Ecto neural progenitor cell (in vitro differentiated cells): ENCODE data around the gene GAS6.

ENCODE experiments used
- DNase-seq: peaks from one replicate; pipeline ENCODE4 v3.0.0-alpha.2; 2018; ENCODE audit warnings: low spot score

Gene GAS6

GRCh38 chr13:113851826-113852535 lies 11.9 kb downstream of the GAS6 start:
- DNase-seq: peak; percentile 34

- DNase-seq: no peak
Measured at GRCh38 chr13:113851480-113851803, 12.4 kb downstream of the GAS6 start.

- DNase-seq: peak; percentile 6
Measured at GRCh38 chr13:113850722-113851479, 13.0 kb downstream of the GAS6 start.

- DNase-seq: peak; percentile 16
Measured at GRCh38 chr13:113849981-113850721, 13.7 kb downstream of the GAS6 start.

- DNase-seq: peak; percentile 9
Measured at GRCh38 chr13:113849546-113849945, 14.3 kb downstream of the GAS6 start.

GRCh38 chr13:113848431-113849260 lies 15.2 kb downstream of the GAS6 start:
- peak; percentile 42 for DNase-seq

GRCh38 chr13:113848020-113848419 lies 15.9 kb downstream of the GAS6 start:
- DNase-seq: peak; percentile 26

GRCh38 chr13:113846636-113847318 lies 17.1 kb downstream of the GAS6 start:
- no peak for DNase-seq

- DNase-seq: no peak
Measured at GRCh38 chr13:113845723-113846635, 17.9 kb downstream of the GAS6 start.

- no peak for DNase-seq
Measured at GRCh38 chr13:113845055-113845454, 18.8 kb downstream of the GAS6 start.

- DNase-seq: no peak
Measured at GRCh38 chr13:113843864-113844556, 19.9 kb downstream of the GAS6 start.

GRCh38 chr13:113843063-113843654 lies 20.7 kb downstream of the GAS6 start:
- DNase-seq: no peak

- no peak for DNase-seq
Measured at GRCh38 chr13:113842336-113843062, 21.4 kb downstream of the GAS6 start.

- no peak for DNase-seq
Measured at GRCh38 chr13:113841353-113841650, 22.6 kb downstream of the GAS6 start.

GRCh38 chr13:113840541-113841352 lies 23.1 kb downstream of the GAS6 start:
- DNase-seq: no peak

GRCh38 chr13:113839536-113840204 lies 24.2 kb downstream of the GAS6 start:
- no peak for DNase-seq

- DNase-seq: no peak
Measured at GRCh38 chr13:113838711-113839201, 25.1 kb downstream of the GAS6 start.
